ENCODE data around the gene GNG12.

DNA sequence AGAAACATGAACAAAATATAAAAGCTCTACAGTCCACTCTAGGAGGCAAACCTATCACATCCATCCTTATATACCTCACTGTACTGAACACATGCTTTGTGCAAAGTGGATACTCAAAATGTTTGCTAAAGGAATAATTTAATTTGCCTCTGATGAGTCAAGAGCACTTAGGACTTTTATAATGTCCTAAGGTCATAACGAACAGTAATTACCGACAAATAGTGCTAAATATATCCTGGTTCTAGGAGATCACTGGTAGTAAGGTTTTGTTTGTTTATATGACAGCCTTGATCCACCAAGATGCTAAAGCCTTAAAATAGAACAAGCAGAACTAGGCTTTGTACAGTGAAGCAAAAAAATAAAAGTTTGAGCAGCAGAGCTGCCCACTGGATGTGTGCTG, 77.6 kb downstream of the GNG12 start:
- TF ChIP-seq, protein P1, sequence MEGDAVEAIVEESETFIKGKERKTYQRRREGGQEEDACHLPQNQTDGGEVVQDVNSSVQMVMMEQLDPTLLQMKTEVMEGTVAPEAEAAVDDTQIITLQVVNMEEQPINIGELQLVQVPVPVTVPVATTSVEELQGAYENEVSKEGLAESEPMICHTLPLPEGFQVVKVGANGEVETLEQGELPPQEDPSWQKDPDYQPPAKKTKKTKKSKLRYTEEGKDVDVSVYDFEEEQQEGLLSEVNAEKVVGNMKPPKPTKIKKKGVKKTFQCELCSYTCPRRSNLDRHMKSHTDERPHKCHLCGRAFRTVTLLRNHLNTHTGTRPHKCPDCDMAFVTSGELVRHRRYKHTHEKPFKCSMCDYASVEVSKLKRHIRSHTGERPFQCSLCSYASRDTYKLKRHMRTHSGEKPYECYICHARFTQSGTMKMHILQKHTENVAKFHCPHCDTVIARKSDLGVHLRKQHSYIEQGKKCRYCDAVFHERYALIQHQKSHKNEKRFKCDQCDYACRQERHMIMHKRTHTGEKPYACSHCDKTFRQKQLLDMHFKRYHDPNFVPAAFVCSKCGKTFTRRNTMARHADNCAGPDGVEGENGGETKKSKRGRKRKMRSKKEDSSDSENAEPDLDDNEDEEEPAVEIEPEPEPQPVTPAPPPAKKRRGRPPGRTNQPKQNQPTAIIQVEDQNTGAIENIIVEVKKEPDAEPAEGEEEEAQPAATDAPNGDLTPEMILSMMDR (conservative IDR thresholded peaks at IDR 0.05 in 1 of 2, IDR thresholded peaks at IDR 0.05 in 1 of 2; ENCODE audit: extremely low read depth in 1 of 2, insufficient read depth in 1 of 2, low read depth in 1 of 2, low read length in 2 of 2), result no peak
- no peak for TF ChIP-seq EZH2 (IDR thresholded peaks at IDR 0.05; ENCODE audit: borderline replicate concordance, low read length)
